Caco-2 (cell line): ENCODE data around the gene XAF1. TPM values are rescaled to one million over a fixed set of nuclear protein-coding genes. Genes with fewer than 3 reads are reported as not detected.

Experiments used
- BruUV-seq: library from RNA; stranded (reverse); fragments of 400-500 nt; replicated peaks from 2 replicates; lab custom pipeline; 2021; lab: Mats Ljungman, UMichigan
- CTCF ChIA-PET: fragments of 300-600 bp; sonication (Branson Sonifier 250); formaldehyde crosslinking; loops from one replicate; lab custom pipeline; 2022; ENCODE audit warnings: antibody characterized with exemption; lab: Charles Lee
- POLR2A ChIA-PET: fragments of 300-600 bp; sonication (Branson Sonifier 250); formaldehyde crosslinking; loops from one replicate; lab custom pipeline; 2022; ENCODE audit warnings: antibody characterized with exemption; lab: Charles Lee
- DNase-seq, 2 experiments: peaks; one replicate each; pipeline versions ENCODE4 v3.0.0 to v3.0.0-alpha.2; 2020 to 2022
- H3K27me3 ChIP-seq: replicated peaks from 2 replicates; pipeline ENCODE4 v1.6.0; 2011; ENCODE audit warnings: low read length; ENCODE audit not compliant: control insufficient read depth, insufficient read depth
- H3K36me3 ChIP-seq: 2 replicates; pipeline ENCODE4 v1.5.1; 2011; ENCODE audit warnings: low read length; ENCODE audit not compliant: control insufficient read depth, insufficient read depth
- H3K4me1 ChIP-seq: fragments of 250-450 bp; sonication (Bioruptor Pico); 2 replicates; pipeline ENCODE4 v1.5.1; 2020; ENCODE audit warnings: mild to moderate bottlenecking
- H3K4me3 ChIP-seq: 2 replicates; pipeline ENCODE4 v1.5.1; 2011; ENCODE audit warnings: low read depth, mild to moderate bottlenecking, control low read depth, low read length
- H3K9me3 ChIP-seq: fragments of 250-450 bp; sonication (Bioruptor Pico); 2 replicates; pipeline ENCODE4 v1.5.1; 2020; ENCODE audit warnings: mild to moderate bottlenecking, moderate library complexity
- H3K27ac Mint-ChIP-seq: one replicate; pipeline ENCODE4 v1.8.0; 2022; ENCODE audit warnings: mixed read lengths; ENCODE audit not compliant: unreplicated experiment
- H3K27me3 Mint-ChIP-seq: one replicate; pipeline ENCODE4 v1.8.0; 2022; ENCODE audit warnings: mixed read lengths; ENCODE audit not compliant: insufficient read depth, unreplicated experiment
- H3K36me3 Mint-ChIP-seq: one replicate; pipeline ENCODE4 v1.8.0; 2022; ENCODE audit warnings: mild to moderate bottlenecking, mixed read lengths; ENCODE audit not compliant: insufficient read depth, unreplicated experiment
- H3K4me1 Mint-ChIP-seq: one replicate; pipeline ENCODE4 v1.8.0; 2022; ENCODE audit warnings: low read depth, mixed read lengths; ENCODE audit not compliant: unreplicated experiment
- H3K4me3 Mint-ChIP-seq: one replicate; pipeline ENCODE4 v1.8.0; 2022; ENCODE audit warnings: mild to moderate bottlenecking, moderate library complexity, mixed read lengths; ENCODE audit not compliant: unreplicated experiment
- H3K9me3 Mint-ChIP-seq: one replicate; pipeline ENCODE4 v1.8.0; 2022; ENCODE audit warnings: mixed read lengths; ENCODE audit not compliant: unreplicated experiment
- intact Hi-C: fragments of 100-400 bp; cut with micrococcal nuclease; formaldehyde crosslinking; loops from one replicate; pipeline ENCODE4 v1.10.0; 2022; ENCODE audit not compliant: unreplicated experiment
- total RNA-seq: library from RNA; stranded (reverse); gene quantifications from 2 replicates; pipeline ENCODE4 v1.2.3, GENCODE V29; 2022
- TF ChIP-seq, protein P1 (sequence below), 2 experiments: fragments of 200-600 bp in 1 of 2; IDR thresholded peaks; 1 replicate in 1 of 2; 2 replicates in 1 of 2; pipeline versions ENCODE4 v1.5.1 to v1.8.0; 2011 to 2022; ENCODE audit warnings: antibody characterized with exemption in 1 of 2, control low read depth in 1 of 2, inconsistent platforms in 1 of 2, low read depth in 1 of 2, low read length in 1 of 2, mild to moderate bottlenecking in 1 of 2, moderate library complexity in 1 of 2; ENCODE audit not compliant: insufficient read depth in 1 of 2, severe bottlenecking in 1 of 2, unreplicated experiment in 1 of 2

The XAF1 gene
- total RNA-seq, 1 experiment from 2014 or later: 0.25 TPM

DNA sequence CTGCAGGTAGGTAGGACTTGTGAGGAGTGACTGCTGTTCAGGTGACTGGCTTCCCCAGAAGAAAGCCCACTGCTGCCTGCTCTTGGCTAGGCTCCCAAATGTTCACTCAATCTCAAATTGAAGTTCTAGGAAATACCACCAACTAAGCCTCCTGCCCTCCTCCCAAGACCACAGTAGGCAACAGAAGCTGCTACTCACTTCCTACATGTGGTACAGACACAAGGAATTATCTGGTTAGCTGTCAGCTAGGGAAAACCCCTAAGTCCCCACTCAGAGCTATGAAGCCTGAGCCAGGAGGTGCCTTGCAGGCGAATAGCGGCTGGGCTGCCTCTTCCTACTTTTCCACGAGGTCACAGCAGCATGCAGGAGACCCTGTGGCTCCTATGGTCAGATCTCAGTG lies 25.0 kb downstream of the XAF1 start:
- DNase-seq: no peak
- CTCF ChIA-PET: no interaction called here
- no TSS peak for BruUV-seq

DNA sequence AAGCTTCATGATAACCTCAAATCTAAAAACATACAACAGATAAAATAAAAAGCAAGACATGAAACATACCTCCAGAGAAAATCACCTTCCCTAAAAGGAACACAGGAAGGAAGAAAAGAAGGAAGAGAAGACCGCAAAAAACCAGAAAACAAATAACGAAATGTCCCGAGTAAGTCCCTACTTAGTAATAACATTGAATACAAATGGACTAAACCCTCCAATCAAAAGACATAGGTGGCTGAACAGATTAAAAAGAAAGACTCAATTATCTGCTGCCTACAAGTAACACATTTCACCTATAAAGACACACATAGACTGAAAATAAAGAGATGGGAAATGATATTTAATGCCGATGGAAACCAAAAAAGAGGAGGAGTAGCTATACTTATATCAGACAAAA lies 26.4 kb downstream of the XAF1 start:
- Histone ChIP-seq H3K9me3 (no peaks in the 10 kb centered on the region), H3K27me3 (no peaks in the 10 kb centered on the region), H3K4me1 (no peaks in the 10 kb centered on the region), H3K36me3 (no peaks in the 10 kb centered on the region), H3K4me3 (no peak overlapping the region)
- H3K4me1 Mint-ChIP-seq: no peaks in the 10 kb centered on the region
- no peak for DNase-seq
- TF ChIP-seq, protein P1, sequence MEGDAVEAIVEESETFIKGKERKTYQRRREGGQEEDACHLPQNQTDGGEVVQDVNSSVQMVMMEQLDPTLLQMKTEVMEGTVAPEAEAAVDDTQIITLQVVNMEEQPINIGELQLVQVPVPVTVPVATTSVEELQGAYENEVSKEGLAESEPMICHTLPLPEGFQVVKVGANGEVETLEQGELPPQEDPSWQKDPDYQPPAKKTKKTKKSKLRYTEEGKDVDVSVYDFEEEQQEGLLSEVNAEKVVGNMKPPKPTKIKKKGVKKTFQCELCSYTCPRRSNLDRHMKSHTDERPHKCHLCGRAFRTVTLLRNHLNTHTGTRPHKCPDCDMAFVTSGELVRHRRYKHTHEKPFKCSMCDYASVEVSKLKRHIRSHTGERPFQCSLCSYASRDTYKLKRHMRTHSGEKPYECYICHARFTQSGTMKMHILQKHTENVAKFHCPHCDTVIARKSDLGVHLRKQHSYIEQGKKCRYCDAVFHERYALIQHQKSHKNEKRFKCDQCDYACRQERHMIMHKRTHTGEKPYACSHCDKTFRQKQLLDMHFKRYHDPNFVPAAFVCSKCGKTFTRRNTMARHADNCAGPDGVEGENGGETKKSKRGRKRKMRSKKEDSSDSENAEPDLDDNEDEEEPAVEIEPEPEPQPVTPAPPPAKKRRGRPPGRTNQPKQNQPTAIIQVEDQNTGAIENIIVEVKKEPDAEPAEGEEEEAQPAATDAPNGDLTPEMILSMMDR (IDR thresholded peaks at IDR 0.05; ENCODE audit: insufficient read depth in 1 of 2, low read depth in 1 of 2, low read length in 1 of 2, severe bottlenecking in 1 of 2, unreplicated experiment in 1 of 2): no peak
- no peaks in the 10 kb centered on the region for H3K36me3 Mint-ChIP-seq
- POLR2A ChIA-PET: no interaction called here
- no peaks in the 10 kb centered on the region for H3K27me3 Mint-ChIP-seq
- intact Hi-C loops: no loop called here
- CTCF ChIA-PET: no interaction called here
- no peaks in the 10 kb centered on the region for H3K9me3 Mint-ChIP-seq
- no peak overlapping the region for H3K4me3 Mint-ChIP-seq
- H3K27ac Mint-ChIP-seq: no peak overlapping the region
- no TSS peak for BruUV-seq

More for the DNA sequence above, 25.0 kb downstream of the XAF1 start:
- Histone ChIP-seq H3K9me3 (no peaks in the 10 kb centered on the region), H3K4me1 (no peaks in the 10 kb centered on the region), H3K36me3 (no peaks in the 10 kb centered on the region), H3K4me3 (no peak overlapping the region), H3K27me3 (no peaks in the 10 kb centered on the region)
- Mint-ChIP-seq H3K27ac (no peak overlapping the region), H3K4me1 (no peaks in the 10 kb centered on the region), H3K9me3 (no peaks in the 10 kb centered on the region), H3K4me3 (no peak overlapping the region), H3K27me3 (no peaks in the 10 kb centered on the region), H3K36me3 (no peaks in the 10 kb centered on the region)
- intact Hi-C loops: no loop called here
- POLR2A ChIA-PET: no interaction called here
- TF ChIP-seq, protein P1 (IDR thresholded peaks at IDR 0.05; ENCODE audit: insufficient read depth in 1 of 2, low read depth in 1 of 2, low read length in 1 of 2, severe bottlenecking in 1 of 2, unreplicated experiment in 1 of 2): no peak

DNA sequence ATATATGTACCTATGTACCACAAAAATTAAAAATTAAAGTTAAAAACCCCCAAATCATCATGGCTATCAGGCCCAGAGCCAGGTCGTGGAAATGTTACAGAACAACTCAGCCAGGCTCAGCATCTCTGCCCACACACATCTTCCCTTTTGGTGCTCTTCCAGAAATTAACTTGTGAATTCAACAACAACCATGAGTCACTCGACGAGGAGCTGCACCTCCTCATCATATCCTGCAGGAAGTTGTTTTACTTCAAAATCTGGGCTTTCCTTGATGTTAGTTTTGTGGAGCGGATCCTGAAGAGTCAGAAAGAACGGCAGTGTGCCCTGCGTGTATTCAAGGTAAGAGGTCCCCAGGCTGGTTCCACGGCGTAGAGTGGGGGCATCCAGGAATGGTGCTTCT lies 30.8 kb downstream of the XAF1 start:
- BruUV-seq: no TSS peak
- Mint-ChIP-seq H3K27ac (no peak overlapping the region), H3K36me3 (no peaks in the 10 kb centered on the region), H3K4me1 (peaks cover 5% of the 10 kb centered on the region), H3K27me3 (no peaks in the 10 kb centered on the region), H3K9me3 (no peaks in the 10 kb centered on the region), H3K4me3 (no peak overlapping the region)
- Histone ChIP-seq H3K27me3 (no peaks in the 10 kb centered on the region), H3K9me3 (no peaks in the 10 kb centered on the region), H3K36me3 (no peaks in the 10 kb centered on the region), H3K4me3 (no peak overlapping the region), H3K4me1 (peaks cover 4% of the 10 kb centered on the region; the same call in 1 of the 2 replicates)
- intact Hi-C loops: no loop called here
- ChIA-PET CTCF (no interaction called here), POLR2A (interaction anchor here (0.7 kb wide), 1 partner anchor 514 kb away, joined by 4 read pairs; no protein-coding TSS in a partner anchor)
- no peak for DNase-seq
- TF ChIP-seq, protein P1 (IDR thresholded peaks at IDR 0.05; ENCODE audit: insufficient read depth in 1 of 2, low read depth in 1 of 2, low read length in 1 of 2, severe bottlenecking in 1 of 2, unreplicated experiment in 1 of 2): no peak
